Neuron (in vitro differentiated cells): ENCODE data around the gene ROBO3.

ENCODE experiments used
- H2AFZ ChIP-seq: one replicate; pipeline ENCODE4 v1.6.1; 2013; ENCODE audit warnings: low read depth, mild to moderate bottlenecking, inconsistent platforms, low read length, moderate library complexity
- H3K27me3 ChIP-seq: one replicate; pipeline ENCODE4 v1.6.1; 2013; ENCODE audit warnings: low read length; ENCODE audit not compliant: insufficient read depth
- H3K36me3 ChIP-seq: one replicate; pipeline ENCODE4 v1.6.1; 2013; ENCODE audit warnings: low read length; ENCODE audit not compliant: insufficient read depth
- H3K4me1 ChIP-seq: one replicate; pipeline ENCODE4 v1.6.1; 2013; ENCODE audit warnings: low read length; ENCODE audit not compliant: insufficient read depth
- H3K4me3 ChIP-seq: 2 replicates; pipeline ENCODE4 v1.5.1; 2013; ENCODE audit warnings: mild to moderate bottlenecking, low read length, moderate library complexity
- H3K9me3 ChIP-seq: one replicate; pipeline ENCODE4 v1.6.1; 2013; ENCODE audit warnings: low read length

Gene ROBO3

DNA sequence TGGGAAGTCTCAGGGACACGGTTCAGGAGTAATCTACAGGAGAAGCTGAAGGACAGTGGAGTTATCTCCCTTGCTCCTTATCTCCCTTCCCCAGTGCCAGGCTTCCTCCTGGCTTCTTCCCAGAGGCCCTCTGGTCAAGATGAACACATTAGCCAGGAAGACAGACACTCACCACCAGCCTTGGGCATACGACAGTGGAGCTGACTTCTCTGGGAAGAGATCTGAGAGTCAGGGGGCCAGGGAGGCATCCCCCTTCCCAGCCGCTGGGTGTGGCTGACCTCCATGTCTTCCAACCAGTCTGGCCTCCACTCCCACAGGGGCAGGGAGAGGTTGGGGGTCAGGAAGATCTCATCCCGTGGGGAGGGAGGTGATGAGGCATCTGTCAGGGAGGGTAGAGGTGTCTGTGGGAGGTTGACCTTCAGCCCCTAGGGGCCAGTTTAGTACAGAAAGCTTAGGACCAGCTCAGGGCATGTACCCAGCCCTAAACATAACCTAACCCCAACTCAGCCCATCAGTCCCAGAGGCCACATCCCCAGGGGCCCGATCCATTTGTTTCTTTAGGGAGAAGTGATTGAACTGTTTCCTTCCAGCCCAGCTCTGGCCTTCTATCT is 19.7 kb downstream of the ROBO3 start:
- Histone ChIP-seq H2AFZ (no peak overlapping the region), H3K4me3 (no peak overlapping the region), H3K4me1 (no peaks in the 10 kb centered on the region), H3K9me3 (no peaks in the 10 kb centered on the region), H3K36me3 (no peaks in the 10 kb centered on the region), H3K27me3 (peaks cover 9% of the 10 kb centered on the region)

DNA sequence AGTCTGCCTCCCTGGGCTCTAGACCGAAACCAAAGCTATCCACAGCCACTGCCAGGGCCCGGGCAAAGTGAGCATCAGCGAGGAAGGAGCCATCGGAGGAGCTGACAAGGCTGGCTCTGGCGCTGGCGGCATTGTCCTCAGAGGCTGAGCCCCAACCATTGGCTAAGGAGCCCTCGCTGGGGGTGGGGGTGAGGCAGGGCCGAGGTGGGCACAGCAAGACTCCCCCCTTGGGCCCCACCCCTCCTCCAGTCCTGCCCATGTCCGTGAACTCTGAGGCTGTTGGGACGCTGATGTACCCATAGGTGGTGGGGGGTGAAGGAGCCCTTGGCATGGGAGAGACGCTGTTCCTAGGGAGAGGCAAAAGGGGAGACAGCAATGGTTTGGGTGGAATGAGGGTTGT is 21.2 kb downstream of the ROBO3 start:
- Histone ChIP-seq H2AFZ (no peak overlapping the region), H3K9me3 (no peaks in the 10 kb centered on the region), H3K27me3 (peaks cover 9% of the 10 kb centered on the region), H3K4me3 (no peak overlapping the region), H3K36me3 (no peaks in the 10 kb centered on the region), H3K4me1 (no peaks in the 10 kb centered on the region)

DNA sequence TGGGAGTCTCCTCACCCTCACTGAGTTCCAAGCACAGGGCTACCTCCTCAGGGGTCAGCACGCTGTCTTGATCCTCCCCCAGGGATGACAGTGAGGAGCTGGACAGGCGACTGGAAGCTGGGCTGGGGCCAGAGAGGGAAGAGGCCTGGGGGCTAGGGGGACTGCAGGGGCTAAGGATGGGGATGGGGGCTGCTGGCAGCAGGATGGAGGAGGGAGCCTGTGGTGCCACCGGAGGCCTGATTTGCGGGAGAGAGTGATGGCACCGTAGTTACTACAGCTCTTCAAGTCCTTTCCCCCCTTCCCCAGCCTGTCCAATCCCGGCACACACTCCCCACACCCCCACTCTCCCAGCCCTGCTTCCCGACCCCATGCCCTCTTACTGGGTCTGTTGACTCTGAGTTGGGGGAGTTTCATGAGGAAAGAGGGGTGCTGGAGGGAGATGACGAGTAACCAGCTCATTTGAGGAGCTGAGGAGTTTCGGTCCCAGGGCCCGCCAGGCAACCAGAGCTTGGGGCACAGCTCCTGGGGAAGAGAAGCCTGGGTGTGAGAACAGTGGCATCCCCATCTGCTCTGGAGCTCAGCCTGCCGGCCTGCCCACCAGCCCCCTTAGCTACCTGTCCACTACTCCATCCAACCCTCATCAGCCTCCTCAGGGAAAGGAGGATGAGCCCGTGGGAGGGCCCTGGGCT is 21.9 kb downstream of the ROBO3 start:
- no peaks in the 10 kb centered on the region for H3K36me3 ChIP-seq
- no peaks in the 10 kb centered on the region for H3K9me3 ChIP-seq
- H2AFZ ChIP-seq, result no peak overlapping the region

DNA sequence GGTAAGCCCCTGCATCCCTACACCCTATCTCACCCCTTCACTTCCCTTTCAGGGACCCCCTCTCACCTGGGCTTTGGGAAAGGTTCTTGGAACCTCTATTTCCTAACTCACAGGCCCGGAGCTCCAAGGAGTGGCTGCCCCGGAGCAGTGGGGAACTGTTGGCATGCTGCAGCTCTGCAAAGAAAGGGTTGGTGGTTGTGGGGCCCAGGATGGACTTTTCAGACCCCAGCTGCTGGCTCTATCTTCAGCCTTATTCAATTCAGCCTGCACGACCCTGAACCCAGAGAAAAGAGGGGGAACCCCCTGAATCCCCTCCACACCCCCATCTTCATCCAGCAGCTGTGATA is 22.4 kb downstream of the ROBO3 start:
- Histone ChIP-seq H3K4me1 (no peaks in the 10 kb centered on the region), H3K27me3 (peaks cover 17% of the 10 kb centered on the region), H2AFZ (no peak overlapping the region), H3K9me3 (no peaks in the 10 kb centered on the region), H3K4me3 (no peak overlapping the region), H3K36me3 (no peaks in the 10 kb centered on the region)

More for the DNA sequence above, 21.9 kb downstream of the ROBO3 start:
- Histone ChIP-seq H3K27me3 (peaks cover 13% of the 10 kb centered on the region), H3K4me3 (no peak overlapping the region), H3K4me1 (no peaks in the 10 kb centered on the region)

DNA sequence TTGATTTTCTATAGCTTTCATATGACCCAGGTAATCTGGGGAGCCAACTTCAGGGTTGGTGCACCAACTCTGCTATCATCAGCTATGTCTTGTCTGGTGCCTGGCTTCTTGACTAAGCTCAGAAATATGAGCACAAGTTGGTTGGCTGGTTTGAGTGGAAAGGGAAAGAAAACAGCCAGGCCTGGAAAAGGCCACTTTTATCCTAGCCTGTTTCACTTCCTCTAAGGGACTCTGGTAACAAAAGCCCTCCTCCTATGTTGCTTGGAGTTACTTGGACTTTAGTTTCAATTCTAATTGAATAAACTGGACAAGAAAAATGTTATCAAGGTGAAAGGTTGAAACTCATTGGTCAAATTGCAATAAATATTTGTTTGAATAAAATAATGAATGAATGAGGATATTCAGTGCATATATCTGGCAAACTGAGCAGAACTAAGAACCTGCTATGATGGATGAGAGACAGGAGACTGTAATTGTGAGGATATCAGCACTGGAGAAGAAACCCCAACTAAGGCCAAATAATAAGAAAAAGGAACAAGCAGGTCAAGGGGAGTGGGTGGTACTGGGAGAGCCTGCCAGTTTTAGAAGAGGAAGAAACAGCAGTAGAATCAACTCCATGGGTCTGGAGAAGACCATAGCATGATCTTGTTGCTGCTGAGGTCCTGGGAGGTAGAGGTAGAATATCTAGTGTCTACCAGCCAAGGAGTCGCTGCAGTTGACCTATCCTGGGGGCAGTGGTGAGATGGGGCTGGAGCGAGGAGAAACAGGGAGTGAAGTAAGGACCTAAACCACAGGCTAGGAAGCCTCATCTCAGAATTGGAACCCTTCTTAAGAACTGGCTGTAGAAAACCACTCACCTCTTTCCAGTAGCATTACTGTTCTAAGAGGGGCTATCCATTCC is 24.2 kb downstream of the ROBO3 start:
- peaks cover 17% of the 10 kb centered on the region for H3K27me3 ChIP-seq
- no peaks in the 10 kb centered on the region for H3K4me1 ChIP-seq
- H2AFZ ChIP-seq, result no peak overlapping the region
- no peaks in the 10 kb centered on the region for H3K36me3 ChIP-seq
- H3K9me3 ChIP-seq, result no peaks in the 10 kb centered on the region
- no peak overlapping the region for H3K4me3 ChIP-seq

DNA sequence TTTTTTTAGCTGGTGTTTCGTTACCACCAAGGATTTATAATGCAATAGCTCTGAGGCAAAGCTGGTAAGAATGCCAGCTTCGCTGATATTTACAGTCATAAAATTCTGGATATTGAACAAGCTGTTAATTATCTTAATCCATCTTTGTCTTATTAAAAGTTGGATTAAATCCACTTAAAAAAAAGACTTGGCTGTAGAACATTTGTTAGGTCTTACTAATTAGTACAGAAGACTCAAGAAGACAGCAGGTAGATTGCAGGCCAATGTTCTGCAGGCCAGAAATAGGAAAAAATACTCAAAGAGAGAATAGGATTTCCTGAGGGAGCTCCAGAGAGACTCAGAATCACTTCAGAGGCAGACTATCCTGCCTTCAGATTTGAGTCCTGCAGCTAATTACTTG is 24.9 kb downstream of the ROBO3 start:
- Histone ChIP-seq H3K4me1 (no peaks in the 10 kb centered on the region), H3K36me3 (no peaks in the 10 kb centered on the region), H3K4me3 (no peak overlapping the region), H3K27me3 (peaks cover 17% of the 10 kb centered on the region), H2AFZ (no peak overlapping the region), H3K9me3 (no peaks in the 10 kb centered on the region)

DNA sequence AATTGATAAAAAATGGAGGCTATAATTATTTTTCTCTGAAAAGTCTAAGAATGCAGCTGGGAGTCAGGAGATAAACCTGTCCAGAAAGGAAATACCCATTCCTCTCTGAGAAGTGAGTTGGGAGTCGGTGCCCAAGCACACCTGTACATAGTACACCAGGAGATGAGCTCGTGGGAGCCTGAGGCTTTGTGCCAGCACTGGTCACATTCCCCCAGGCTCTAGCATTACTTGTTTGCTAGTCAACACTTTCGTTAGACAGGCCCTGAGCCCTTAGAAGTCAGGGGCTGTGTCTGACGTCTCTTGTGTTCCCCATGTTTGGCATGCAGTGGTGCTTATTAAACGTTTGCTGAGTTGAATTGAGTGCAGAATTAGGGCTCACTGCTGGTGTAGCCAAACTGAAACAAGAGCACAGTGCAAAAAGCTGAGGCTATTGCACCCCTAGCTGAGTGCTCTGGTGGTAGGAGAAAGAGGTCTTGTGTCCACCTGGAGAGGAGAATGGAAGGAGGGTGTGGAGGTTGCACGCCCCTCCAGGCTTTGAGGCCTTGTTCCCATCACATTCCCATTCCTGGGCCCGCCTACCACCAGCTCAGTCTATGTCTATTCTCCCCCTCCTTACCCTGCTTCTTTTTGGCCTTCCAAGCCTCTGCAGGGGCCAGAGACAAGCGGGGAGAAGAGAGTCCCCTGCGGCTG is 25.6 kb downstream of the ROBO3 start:
- Histone ChIP-seq H3K27me3 (peaks cover 17% of the 10 kb centered on the region), H3K4me1 (no peaks in the 10 kb centered on the region), H3K36me3 (no peaks in the 10 kb centered on the region), H2AFZ (no peak overlapping the region), H3K9me3 (no peaks in the 10 kb centered on the region), H3K4me3 (no peak overlapping the region)

DNA sequence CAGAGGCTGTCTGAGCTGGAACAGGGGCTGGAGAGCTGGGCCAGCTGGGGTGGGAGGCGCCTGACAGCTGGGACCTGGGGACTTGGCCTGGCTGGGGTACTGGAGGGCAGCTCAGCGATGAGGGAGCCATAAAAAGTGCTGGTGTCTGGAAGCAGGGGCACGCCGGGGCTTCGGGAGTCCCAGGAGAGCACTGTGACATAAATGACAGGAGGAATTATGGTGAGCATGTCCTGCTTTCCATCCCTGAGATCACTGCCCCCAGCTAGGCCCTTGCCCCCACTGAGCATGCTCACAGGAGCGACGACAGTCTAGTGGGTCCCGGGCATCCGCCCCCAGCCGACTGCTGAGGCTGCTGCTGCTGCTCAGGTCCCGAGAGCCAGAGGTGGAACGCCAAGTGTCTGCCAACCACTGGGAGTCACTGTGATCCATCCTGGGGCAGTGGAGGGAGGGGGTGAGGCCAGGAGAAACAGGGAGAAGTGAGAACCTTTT is 26.2 kb downstream of the ROBO3 start:
- Histone ChIP-seq H3K36me3 (no peaks in the 10 kb centered on the region), H3K27me3 (peaks cover 17% of the 10 kb centered on the region), H2AFZ (no peak overlapping the region), H3K4me1 (no peaks in the 10 kb centered on the region), H3K9me3 (no peaks in the 10 kb centered on the region), H3K4me3 (no peak overlapping the region)

DNA sequence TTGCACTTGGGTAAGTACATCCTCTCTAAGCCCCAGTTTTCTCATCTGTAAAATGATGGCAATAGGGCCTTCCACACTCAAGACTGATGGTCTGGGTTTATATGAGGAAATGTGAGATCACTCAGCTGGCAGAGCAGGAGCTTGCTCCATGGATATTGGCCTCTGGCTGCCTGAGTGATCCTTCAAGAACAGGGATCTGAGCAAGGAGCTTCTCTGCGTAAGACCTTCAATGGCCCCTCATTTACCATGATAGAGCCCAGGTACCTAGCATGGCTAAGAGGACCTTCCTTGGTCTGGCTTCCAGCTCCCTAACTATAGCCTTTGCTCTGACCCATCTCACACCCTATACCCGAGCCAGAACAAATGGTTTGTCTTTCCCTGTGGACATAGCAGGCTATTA is 26.9 kb downstream of the ROBO3 start:
- Histone ChIP-seq H3K27me3 (peaks cover 17% of the 10 kb centered on the region), H3K36me3 (no peaks in the 10 kb centered on the region), H3K4me1 (no peaks in the 10 kb centered on the region), H3K4me3 (no peak overlapping the region), H3K9me3 (no peaks in the 10 kb centered on the region), H2AFZ (no peak overlapping the region)

DNA sequence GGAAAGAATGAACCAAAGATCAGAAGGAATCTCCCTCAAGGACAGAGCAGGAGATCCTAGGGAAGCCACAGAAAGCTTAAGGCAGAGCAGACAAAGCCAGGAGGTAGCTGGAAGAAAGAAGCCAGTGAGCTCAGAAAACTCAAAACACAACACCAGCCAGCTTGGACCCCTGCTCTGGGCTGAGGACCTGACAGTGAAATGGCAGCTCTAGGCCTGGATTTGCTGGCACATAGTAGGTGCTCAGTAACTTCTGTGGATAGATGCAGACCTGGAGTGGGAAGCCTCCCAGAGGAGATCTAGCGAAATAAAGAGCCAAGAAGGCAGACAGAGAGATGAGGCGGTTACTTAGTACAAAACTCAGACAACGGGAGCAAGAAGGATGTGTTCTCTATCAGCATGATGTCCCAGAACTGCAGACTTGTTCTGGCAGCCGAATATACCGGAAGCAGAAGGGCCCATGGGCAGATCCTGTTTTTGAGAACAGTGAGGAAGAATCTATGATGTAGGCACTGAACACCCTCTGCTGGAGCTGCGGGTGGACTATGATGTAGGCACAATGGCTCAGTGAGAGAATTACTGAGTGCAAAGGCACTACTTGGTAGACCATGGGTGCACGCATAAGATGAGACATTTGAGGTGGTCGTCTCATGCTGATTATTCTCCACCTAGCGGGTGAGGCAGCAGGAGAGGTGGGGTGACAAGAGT is 27.7 kb downstream of the ROBO3 start:
- Histone ChIP-seq H3K27me3 (peaks cover 17% of the 10 kb centered on the region), H2AFZ (no peak overlapping the region), H3K9me3 (no peaks in the 10 kb centered on the region), H3K36me3 (no peaks in the 10 kb centered on the region), H3K4me3 (no peak overlapping the region), H3K4me1 (no peaks in the 10 kb centered on the region)

DNA sequence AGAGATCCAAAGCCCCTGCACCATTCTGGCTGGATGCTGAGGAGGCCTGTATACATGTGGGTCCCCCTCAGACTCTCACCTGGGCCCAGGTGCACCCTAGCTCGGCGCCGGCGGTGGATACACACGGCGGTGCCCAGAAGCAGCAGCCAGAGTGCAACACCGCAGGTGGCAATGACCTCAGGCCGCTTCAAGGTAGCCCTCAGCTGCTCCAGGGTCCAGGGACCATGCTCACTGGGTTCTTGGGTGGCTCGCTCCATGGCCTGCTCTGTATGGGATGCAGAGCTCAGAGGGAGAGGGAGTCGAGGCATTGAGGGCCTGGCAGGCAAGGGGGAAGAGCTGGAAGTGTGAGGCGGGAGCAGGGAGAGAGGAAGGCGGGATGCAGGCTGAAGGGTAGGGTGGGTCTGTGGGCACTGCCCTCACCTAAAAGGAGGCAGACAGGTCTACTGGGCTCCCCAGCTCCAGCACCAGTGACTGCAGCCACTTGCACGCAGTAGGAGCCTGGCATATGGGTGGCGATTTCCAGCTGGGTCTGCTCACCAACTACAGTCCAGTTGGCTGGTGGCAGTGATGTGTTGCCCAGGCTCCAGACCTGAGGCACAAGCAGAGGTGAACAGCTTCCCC is 28.7 kb downstream of the ROBO3 start:
- Histone ChIP-seq H3K4me1 (peaks cover 6% of the 10 kb centered on the region), H3K4me3 (no peak overlapping the region), H3K9me3 (no peaks in the 10 kb centered on the region), H3K27me3 (peaks cover 14% of the 10 kb centered on the region), H2AFZ (no peak overlapping the region), H3K36me3 (no peaks in the 10 kb centered on the region)
